A673 (cell line): ENCODE measurements around the gene ASTN2. TPM values are rescaled to one million over a fixed set of nuclear protein-coding genes. Genes with fewer than 3 reads are reported as not detected.

ENCODE experiments used
- BruUV-seq: library from RNA; stranded (reverse); fragments of 400-500 nt; replicated peaks from 2 replicates; lab custom pipeline; 2021; lab: Mats Ljungman, UMichigan
- CTCF ChIA-PET: fragments of 300-600 bp; sonication (Branson Sonifier 250); formaldehyde crosslinking; loops from one replicate; lab custom pipeline; 2022; ENCODE audit warnings: antibody characterized with exemption; lab: Charles Lee
- POLR2A ChIA-PET: fragments of 300-600 bp; sonication (Branson Sonifier 250); formaldehyde crosslinking; loops from one replicate; lab custom pipeline; 2022; ENCODE audit warnings: antibody characterized with exemption; ENCODE audit not compliant: low non-redundant PET; lab: Charles Lee
- DNase-seq: peaks from one replicate; pipeline ENCODE4 v3.0.0-alpha.2; 2015; ENCODE audit warnings: low spot score
- H3K27ac ChIP-seq: fragments of 200-600 bp; sonication (generic); 2 replicates; pipeline ENCODE4 v1.5.1; 2016; ENCODE audit warnings: mixed run types, low read depth, mild to moderate bottlenecking, mixed read lengths, antibody characterized with exemption, low read length; ENCODE audit not compliant: poor library complexity, severe bottlenecking
- H3K27me3 ChIP-seq: fragments of 200-600 bp; sonication (generic); replicated peaks from 2 replicates; pipeline ENCODE4 v1.6.1; 2017; ENCODE audit warnings: mixed run types, low read depth, mild to moderate bottlenecking, mixed read lengths, antibody characterized with exemption, low read length; ENCODE audit not compliant: insufficient read depth, poor library complexity
- H3K36me3 ChIP-seq: fragments of 200-600 bp; sonication (generic); 2 replicates; pipeline ENCODE4 v1.6.1; 2016; ENCODE audit warnings: mixed run types, mild to moderate bottlenecking, mixed read lengths, antibody characterized with exemption, low read length; ENCODE audit not compliant: insufficient read depth, poor library complexity, severe bottlenecking
- H3K4me1 ChIP-seq: fragments of 200-600 bp; sonication (generic); 2 replicates; pipeline ENCODE4 v1.6.1; 2017; ENCODE audit warnings: mixed run types, mild to moderate bottlenecking, mixed read lengths, antibody characterized with exemption, low read length; ENCODE audit not compliant: insufficient read depth, poor library complexity, severe bottlenecking
- H3K4me3 ChIP-seq: fragments of 200-600 bp; sonication (generic); 2 replicates; pipeline ENCODE4 v1.5.1; 2016; ENCODE audit warnings: low read depth, mixed run types, mild to moderate bottlenecking, mixed read lengths, low read length; ENCODE audit not compliant: poor library complexity, severe bottlenecking
- H3K9me3 ChIP-seq: fragments of 200-600 bp; sonication (generic); 2 replicates; pipeline ENCODE4 v1.6.1; 2016; ENCODE audit warnings: mixed run types, low read depth, mild to moderate bottlenecking, mixed read lengths, antibody characterized with exemption, low read length; ENCODE audit not compliant: poor library complexity, severe bottlenecking
- CTCF ChIP-seq: fragments of 300-800, 200-600 bp; sonication (generic); conservative IDR thresholded peaks from 2 replicates; pipeline ENCODE4 v1.5.1; 2017; ENCODE audit warnings: low read depth, mild to moderate bottlenecking, antibody characterized with exemption, low read length, moderate library complexity, mixed read lengths
- EZH2 ChIP-seq: fragments of 200-600 bp; sonication (generic); IDR thresholded peaks from 2 replicates; pipeline ENCODE4 v1.6.1; 2017; ENCODE audit warnings: borderline replicate concordance, low read depth, mild to moderate bottlenecking, mixed read lengths, antibody characterized with exemption, low read length; ENCODE audit not compliant: poor library complexity, severe bottlenecking
- intact Hi-C: fragments of 100-400 bp; cut with micrococcal nuclease; formaldehyde crosslinking; loops from one replicate; pipeline ENCODE4 v1.10.0; 2022; ENCODE audit not compliant: unreplicated experiment
- total RNA-seq: library from RNA; stranded (reverse); gene quantifications from 2 replicates; pipeline ENCODE4 v1.2.3, GENCODE V29; 2021

The ASTN2 gene
- total RNA-seq, 1 experiment from 2014 or later = 3.4 TPM

DNA sequence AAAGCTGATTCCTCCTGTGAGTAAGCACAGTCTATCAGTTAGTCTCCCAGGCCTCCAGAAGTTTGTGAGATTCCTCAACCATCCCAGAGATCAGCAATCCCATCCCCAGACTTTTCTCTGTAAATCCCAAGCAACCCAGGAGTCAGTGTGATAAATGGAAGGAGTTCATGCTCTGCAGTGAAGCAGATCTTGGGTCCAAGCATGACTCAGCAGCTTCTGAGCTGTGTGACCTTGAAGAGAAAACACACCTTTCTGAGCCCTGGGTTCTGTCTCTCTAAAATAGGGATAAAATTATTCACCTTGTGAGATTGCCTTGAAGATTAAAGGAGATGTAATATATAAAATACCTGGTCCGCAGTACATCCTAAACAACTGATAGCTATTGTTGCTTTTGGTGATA lies 318.7 kb downstream of the ASTN2 start:
- TF ChIP-seq EZH2 (no peak), CTCF (no peak)
- Histone ChIP-seq H3K9me3 (no peaks in the 10 kb centered on the region), H3K4me3 (no peak overlapping the region), H3K36me3 (no peaks in the 10 kb centered on the region), H3K27ac (no peak overlapping the region), H3K27me3 (peaks cover 4% of the 10 kb centered on the region), H3K4me1 (no peaks in the 10 kb centered on the region)
- no TSS peak for BruUV-seq
- ChIA-PET POLR2A (no interaction called here), CTCF (no interaction called here)
- intact Hi-C loops = no loop called here
- DNase-seq = no peak

DNA sequence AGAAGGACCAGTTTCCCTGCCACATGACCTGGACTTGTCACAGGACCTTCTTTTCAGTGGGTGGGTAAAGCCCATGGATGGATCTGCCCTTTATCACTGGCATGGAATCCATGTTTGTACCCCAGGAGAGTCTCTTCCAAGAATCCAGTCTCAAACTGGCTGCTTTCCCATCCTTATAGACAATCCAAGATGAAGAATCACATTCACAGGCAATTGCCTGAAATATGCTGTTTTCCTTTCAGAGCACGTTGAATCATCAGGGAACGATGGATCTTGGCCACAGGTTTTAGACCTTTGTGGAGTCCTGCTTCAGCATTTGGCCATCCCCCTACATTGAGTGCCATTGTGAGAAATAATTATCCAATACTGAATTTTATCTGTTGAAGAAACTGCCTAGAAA lies 319.8 kb downstream of the ASTN2 start:
- no peaks in the 10 kb centered on the region for H3K36me3 ChIP-seq
- ChIA-PET CTCF (no interaction called here), POLR2A (no interaction called here)
- H3K27ac ChIP-seq = no peak overlapping the region
- intact Hi-C loops = no loop called here
- no peaks in the 10 kb centered on the region for H3K9me3 ChIP-seq
- DNase-seq = no peak
- H3K27me3 ChIP-seq = peaks cover 4% of the 10 kb centered on the region
- H3K4me3 ChIP-seq = no peak overlapping the region
- BruUV-seq = no TSS peak
- no peaks in the 10 kb centered on the region for H3K4me1 ChIP-seq
- TF ChIP-seq CTCF (no peak), EZH2 (no peak)

DNA sequence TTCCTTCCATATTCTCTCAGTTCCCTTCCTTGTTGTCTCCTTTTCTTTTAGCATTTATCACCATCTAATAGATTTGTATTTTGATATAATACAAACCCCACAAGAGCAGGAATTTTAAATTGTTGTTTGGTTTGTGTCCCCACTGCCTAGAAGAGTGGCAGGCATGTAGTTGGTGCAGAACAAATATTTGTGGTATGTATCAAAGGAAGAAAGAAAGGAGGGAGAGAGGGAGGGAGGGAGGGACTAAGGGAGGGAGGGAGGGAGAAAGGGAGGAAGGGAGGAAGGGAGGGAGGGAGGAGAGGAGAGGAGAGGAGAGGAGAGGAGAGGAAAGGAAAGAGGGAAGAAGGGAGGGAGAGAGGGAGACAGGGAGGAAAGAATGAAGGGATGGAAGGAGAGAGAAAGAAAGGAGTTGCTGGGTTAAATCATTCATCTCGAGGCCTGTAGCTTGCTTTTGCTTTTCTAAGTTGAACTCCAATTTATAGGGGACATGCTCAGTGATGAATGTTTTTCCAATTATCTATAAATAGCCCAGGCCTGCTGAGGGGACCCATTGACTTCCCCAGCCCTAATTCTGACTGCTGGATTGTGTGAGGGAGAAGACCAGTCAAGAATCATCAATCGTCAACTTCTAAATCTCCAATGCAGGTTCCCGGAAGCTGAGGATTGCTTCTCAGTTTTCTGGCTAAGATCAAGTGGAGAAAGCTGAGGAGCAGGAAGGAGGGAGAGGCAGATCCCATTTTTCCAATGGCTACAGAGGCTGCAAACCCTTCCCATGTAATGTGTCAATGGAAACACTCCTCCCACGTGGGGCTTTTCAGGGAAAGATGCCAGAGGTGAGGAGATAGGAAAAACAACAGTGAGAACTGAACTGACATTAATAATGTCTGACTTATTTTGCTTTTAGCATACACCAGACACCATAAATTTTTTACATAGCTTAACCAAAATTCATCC lies 320.7 kb downstream of the ASTN2 start:
- Histone ChIP-seq H3K36me3 (no peaks in the 10 kb centered on the region), H3K27ac (no peak overlapping the region), H3K4me3 (no peak overlapping the region), H3K4me1 (no peaks in the 10 kb centered on the region), H3K9me3 (no peaks in the 10 kb centered on the region), H3K27me3 (peaks cover 4% of the 10 kb centered on the region)
- TF ChIP-seq EZH2 = no peak
- no peak for TF ChIP-seq CTCF
- CTCF ChIA-PET = no interaction called here
- POLR2A ChIA-PET = no interaction called here
- intact Hi-C loops = no loop called here
- DNase-seq = no peak
- no TSS peak for BruUV-seq
